VCaP (cell line): Measurements from ENCODE around the gene SLC15A5.

Experiments used
- H3K27ac ChIP-seq: fragments of 450-650 bp; 2 replicates; pipeline ENCODE4 v1.5.1; 2017
- TF ChIP-seq, protein P1 (sequence below): fragments of 450-650 bp; conservative IDR thresholded peaks from 2 replicates; pipeline ENCODE4 v1.5.1; 2017; ENCODE audit warnings: mild to moderate bottlenecking, moderate library complexity

The SLC15A5 gene

DNA sequence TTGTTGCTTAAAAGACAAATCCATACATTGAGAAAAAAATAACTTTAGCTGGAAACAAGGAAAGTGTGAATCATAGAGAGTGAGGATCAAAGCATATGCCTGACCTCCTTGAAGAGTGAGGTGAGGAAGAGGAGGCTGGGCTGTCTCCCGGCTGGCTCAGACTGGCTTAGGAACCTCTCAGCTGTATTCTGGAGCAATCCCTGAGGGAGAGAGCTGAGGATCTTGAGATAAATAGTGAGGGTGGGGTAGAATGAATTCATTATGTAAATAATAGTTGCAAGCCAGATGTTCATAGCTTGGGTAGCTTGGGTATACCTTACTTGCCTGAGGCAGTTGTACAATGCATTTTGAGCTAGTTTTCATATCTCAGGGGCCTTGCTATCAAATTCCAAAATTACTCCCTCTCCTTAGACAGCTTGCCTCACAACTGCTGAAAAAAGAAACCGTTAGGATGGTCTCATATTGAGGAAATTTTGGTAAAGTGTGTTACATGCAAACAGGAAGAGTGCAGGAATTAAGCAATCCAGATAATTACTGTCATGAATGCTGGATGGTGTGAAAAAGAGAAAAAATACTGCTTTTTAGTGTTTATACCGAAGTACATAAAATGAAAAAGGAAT lies 30.5 kb upstream of the SLC15A5 start:
- TF ChIP-seq, protein P1, sequence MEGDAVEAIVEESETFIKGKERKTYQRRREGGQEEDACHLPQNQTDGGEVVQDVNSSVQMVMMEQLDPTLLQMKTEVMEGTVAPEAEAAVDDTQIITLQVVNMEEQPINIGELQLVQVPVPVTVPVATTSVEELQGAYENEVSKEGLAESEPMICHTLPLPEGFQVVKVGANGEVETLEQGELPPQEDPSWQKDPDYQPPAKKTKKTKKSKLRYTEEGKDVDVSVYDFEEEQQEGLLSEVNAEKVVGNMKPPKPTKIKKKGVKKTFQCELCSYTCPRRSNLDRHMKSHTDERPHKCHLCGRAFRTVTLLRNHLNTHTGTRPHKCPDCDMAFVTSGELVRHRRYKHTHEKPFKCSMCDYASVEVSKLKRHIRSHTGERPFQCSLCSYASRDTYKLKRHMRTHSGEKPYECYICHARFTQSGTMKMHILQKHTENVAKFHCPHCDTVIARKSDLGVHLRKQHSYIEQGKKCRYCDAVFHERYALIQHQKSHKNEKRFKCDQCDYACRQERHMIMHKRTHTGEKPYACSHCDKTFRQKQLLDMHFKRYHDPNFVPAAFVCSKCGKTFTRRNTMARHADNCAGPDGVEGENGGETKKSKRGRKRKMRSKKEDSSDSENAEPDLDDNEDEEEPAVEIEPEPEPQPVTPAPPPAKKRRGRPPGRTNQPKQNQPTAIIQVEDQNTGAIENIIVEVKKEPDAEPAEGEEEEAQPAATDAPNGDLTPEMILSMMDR = no peak
- H3K27ac ChIP-seq = no peak overlapping the region

DNA sequence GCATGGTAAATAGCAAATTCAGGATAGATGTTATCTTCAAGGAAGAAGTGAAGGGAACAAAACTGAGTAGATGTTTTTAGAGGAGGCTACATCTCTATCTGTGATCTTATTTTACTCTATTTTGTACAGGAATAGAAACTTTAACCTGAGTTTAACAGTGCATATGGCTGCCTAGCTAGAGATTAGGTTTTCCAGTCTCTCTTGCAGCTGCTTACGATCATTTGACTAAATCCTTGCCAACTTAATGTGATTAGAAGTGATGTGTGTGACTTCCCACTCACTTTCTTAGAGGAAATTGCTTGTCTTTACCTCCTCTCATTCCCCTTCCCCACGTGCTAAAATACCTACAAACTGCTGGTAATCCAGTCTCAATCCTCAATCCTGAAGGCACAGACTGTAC lies 26.5 kb upstream of the SLC15A5 start:
- H3K27ac ChIP-seq = no peak overlapping the region
- TF ChIP-seq, protein P1 = no peak

- H3K27ac ChIP-seq = no peak overlapping the region
- TF ChIP-seq, protein P1 = no peak
Observed at GRCh38 chr12:16300736-16301135, 23.3 kb upstream of the SLC15A5 start.

GRCh38 chr12:16300122-16300521 lies 22.6 kb upstream of the SLC15A5 start:
- TF ChIP-seq, protein P1 = no peak
- H3K27ac ChIP-seq = no peak overlapping the region

GRCh38 chr12:16299403-16299802 lies 21.9 kb upstream of the SLC15A5 start:
- H3K27ac ChIP-seq = no peak overlapping the region
- TF ChIP-seq, protein P1 = no peak

GRCh38 chr12:16297521-16297920 lies 20.0 kb upstream of the SLC15A5 start:
- TF ChIP-seq, protein P1 = no peak

DNA sequence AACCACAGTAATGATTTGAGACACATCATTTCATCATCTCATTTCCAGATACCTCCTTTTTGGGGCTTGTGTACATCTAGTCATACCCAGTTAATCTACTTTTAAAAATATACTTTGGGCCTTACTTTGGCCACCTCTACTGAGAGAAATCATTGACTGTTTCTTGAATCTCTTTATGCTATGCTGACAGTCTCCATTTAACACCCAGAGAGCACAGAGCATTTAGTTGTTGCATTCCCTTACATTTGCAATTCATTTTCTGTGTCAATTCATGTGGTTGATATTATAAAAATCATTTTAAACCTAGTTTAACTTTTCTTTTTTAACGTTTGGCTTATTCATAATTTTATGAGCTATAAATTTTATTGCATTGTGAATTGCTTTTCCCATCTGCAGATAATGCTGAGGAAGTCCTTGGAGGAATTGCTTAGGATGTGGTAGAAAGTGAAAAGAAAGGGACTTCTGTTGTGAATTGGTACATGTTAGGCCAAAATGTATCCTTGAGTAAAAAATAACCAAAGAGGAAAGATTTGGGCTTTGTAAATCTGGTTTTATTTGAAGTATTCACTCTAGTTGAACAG lies 17.0 kb upstream of the SLC15A5 start:
- TF ChIP-seq, protein P1 = no peak
- H3K27ac ChIP-seq = no peak overlapping the region

More at GRCh38 chr12:16297521-16297920, 20.0 kb upstream of the SLC15A5 start:
- H3K27ac ChIP-seq = no peak overlapping the region
